ENCODE data around the gene JPH3.

DNA sequence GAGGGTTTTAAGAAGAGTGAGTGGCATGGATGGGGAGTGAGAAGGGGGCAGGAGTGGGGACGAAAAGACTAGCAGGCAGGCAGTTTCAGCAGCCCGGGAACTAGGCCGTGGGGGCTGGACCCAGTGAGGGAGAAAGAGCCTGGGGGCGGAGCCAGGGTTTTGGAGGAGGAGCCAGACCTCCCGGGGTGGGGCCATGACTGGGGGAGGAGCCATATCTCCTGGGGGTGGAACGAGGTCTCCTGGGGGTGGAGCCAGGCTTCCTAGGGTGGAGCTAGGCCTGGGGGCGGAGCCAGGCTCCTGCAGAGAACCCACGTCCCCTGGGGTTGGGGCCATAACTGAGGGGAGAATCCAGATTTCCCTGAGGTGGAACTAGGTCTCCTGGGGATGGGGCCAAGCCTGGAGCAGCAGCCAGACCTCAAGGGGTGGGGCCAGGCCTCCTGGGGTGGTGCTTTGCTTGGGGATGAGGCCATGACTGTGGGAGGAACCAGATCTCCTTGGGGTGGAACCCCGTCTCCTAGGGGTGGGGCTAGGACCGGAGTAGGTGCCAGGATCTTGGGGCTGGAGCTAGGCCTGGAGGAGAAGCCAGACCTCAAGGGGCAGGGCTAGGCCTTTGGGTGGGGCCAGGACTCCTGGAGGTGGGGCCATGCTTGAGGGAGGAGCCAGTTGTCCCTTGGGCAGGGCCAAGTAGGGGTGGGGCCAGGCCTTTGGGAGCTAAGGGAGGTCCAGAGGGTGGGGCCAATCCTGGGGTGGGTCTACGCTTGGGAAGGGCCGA is 41.7 kb upstream of the JPH3 start:
- TF ChIP-seq LEF1 (IDR thresholded peaks at IDR 0.05; ENCODE audit: borderline replicate concordance) (no peak), L3MBTL2 (conservative IDR thresholded peaks at IDR 0.05) (no peak), HDGF (IDR thresholded peaks at IDR 0.05; ENCODE audit: borderline replicate concordance) (no peak), FOXM1 (IDR thresholded peaks at IDR 0.05; ENCODE audit: borderline replicate concordance) (no peak), CTBP1 (IDR thresholded peaks at IDR 0.05; ENCODE audit: borderline replicate concordance) (no peak), SP1 (IDR thresholded peaks at IDR 0.05) (peak; percentile 89), ARNT (IDR thresholded peaks at IDR 0.05) (no peak), TARDBP (IDR thresholded peaks at IDR 0.05) (no peak), SUZ12 (IDR thresholded peaks at IDR 0.05) (no peak), FOXK2 (IDR thresholded peaks at IDR 0.05) (no peak), BHLHE40 (IDR thresholded peaks at IDR 0.05; ENCODE audit: borderline replicate concordance) (no peak), FOXA1 (IDR thresholded peaks at IDR 0.05) (no peak), ZNF384 (IDR thresholded peaks at IDR 0.05) (no peak)
- TF ChIP-seq, protein P1, sequence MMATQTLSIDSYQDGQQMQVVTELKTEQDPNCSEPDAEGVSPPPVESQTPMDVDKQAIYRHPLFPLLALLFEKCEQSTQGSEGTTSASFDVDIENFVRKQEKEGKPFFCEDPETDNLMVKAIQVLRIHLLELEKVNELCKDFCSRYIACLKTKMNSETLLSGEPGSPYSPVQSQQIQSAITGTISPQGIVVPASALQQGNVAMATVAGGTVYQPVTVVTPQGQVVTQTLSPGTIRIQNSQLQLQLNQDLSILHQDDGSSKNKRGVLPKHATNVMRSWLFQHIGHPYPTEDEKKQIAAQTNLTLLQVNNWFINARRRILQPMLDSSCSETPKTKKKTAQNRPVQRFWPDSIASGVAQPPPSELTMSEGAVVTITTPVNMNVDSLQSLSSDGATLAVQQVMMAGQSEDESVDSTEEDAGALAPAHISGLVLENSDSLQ (IDR thresholded peaks at IDR 0.05) = no peak

Data from HEK293T (cell line).